GM21529 (cell line): Measurements from ENCODE around the gene SMIM22.

Experiments
- ATAC-seq: cut with Tn5 transposase; IDR thresholded peaks from one replicate; pipeline ENCODE4 v1.9.1; 2021; ENCODE audit not compliant: unreplicated experiment

The SMIM22 gene

GRCh38 chr16:4795181-4795827 lies at the start of gene SMIM22:
SMIM22 (plus strand) TSS chr16:4795369; CDS start chr16:4795735, 366 bp downstream.
- no peak for ATAC-seq

- no peak for ATAC-seq
Observed at GRCh38 chr16:4746215-4746614, 49.0 kb upstream of the SMIM22 start.

- no peak for ATAC-seq
Observed at GRCh38 chr16:4746991-4747574, 48.1 kb upstream of the SMIM22 start.

- no peak for ATAC-seq
Observed at GRCh38 chr16:4747906-4748681, 47.1 kb upstream of the SMIM22 start.

- no peak for ATAC-seq
Observed at GRCh38 chr16:4748682-4749411, 46.3 kb upstream of the SMIM22 start.

- no peak for ATAC-seq
Observed at GRCh38 chr16:4749700-4750257, 45.4 kb upstream of the SMIM22 start.

- ATAC-seq, result no peak
Observed at GRCh38 chr16:4750896-4751295, 44.3 kb upstream of the SMIM22 start.

- ATAC-seq, result no peak
Observed at GRCh38 chr16:4752351-4753100, 42.6 kb upstream of the SMIM22 start.

GRCh38 chr16:4753227-4753626 lies 41.9 kb upstream of the SMIM22 start:
- no peak for ATAC-seq

- no peak for ATAC-seq
Observed at GRCh38 chr16:4754865-4755264, 40.3 kb upstream of the SMIM22 start.

- ATAC-seq, result no peak
Observed at GRCh38 chr16:4755687-4756086, 39.5 kb upstream of the SMIM22 start.

GRCh38 chr16:4760221-4760910 lies 34.8 kb upstream of the SMIM22 start:
- no peak for ATAC-seq

GRCh38 chr16:4762205-4762604 lies 33.0 kb upstream of the SMIM22 start:
- ATAC-seq, result no peak

GRCh38 chr16:4763791-4764190 lies 31.4 kb upstream of the SMIM22 start:
- ATAC-seq, result no peak

GRCh38 chr16:4765511-4766474 lies 29.4 kb upstream of the SMIM22 start:
- ATAC-seq, result no peak

- peak; percentile 83 for ATAC-seq
Observed at GRCh38 chr16:4766875-4767628, 28.1 kb upstream of the SMIM22 start, which contains the start of gene ZNF500. ZNF500 (minus strand) TSS chr16:4767162; CDS start chr16:4765978, 1,184 bp downstream.

GRCh38 chr16:4767872-4768548 lies 27.2 kb upstream of the SMIM22 start:
- no peak for ATAC-seq
